Type B pancreatic cell (in vitro differentiated cells): Measurements from ENCODE around the gene ANKS6. TPM values are rescaled to one million over a fixed set of nuclear protein-coding genes. Genes with fewer than 3 reads are reported as not detected.

Experiments used
- DNase-seq: peaks from one replicate; pipeline ENCODE4 v3.0.0; 2021; ENCODE audit warnings: mixed read lengths; ENCODE audit not compliant: unreplicated experiment; ENCODE audit errors: extremely low spot score
- H3K27ac Mint-ChIP-seq: 2 replicates; pipeline ENCODE4 v1.8.0; 2021; ENCODE audit warnings: mild to moderate bottlenecking, mixed read lengths
- H3K27me3 Mint-ChIP-seq: 2 replicates; pipeline ENCODE4 v1.8.0; 2021; ENCODE audit warnings: mixed read lengths
- H3K36me3 Mint-ChIP-seq: 2 replicates; pipeline ENCODE4 v1.8.0; 2021; ENCODE audit warnings: mixed read lengths
- H3K4me1 Mint-ChIP-seq: one replicate; pipeline ENCODE4 v1.8.0; 2021; ENCODE audit warnings: mixed read lengths; ENCODE audit not compliant: unreplicated experiment
- H3K4me3 Mint-ChIP-seq: 2 replicates; pipeline ENCODE4 v1.8.0; 2021; ENCODE audit warnings: mild to moderate bottlenecking, mixed read lengths
- H3K9me3 Mint-ChIP-seq: 2 replicates; pipeline ENCODE4 v1.8.0; 2021; ENCODE audit warnings: mixed read lengths
- CTCF ChIP-seq: fragments of 200-600 bp; sonication (generic); conservative IDR thresholded peaks from 2 replicates; pipeline ENCODE4 v1.5.0; 2021; ENCODE audit warnings: antibody characterized with exemption, mild to moderate bottlenecking
- total RNA-seq: library from RNA; stranded (reverse); gene quantifications from 2 replicates; pipeline ENCODE4 v1.2.1, GENCODE V29; 2021; ENCODE audit warnings: low replicate concordance

The ANKS6 gene
- total RNA-seq, 1 donor from 2014 or later, result 32.2 TPM

DNA sequence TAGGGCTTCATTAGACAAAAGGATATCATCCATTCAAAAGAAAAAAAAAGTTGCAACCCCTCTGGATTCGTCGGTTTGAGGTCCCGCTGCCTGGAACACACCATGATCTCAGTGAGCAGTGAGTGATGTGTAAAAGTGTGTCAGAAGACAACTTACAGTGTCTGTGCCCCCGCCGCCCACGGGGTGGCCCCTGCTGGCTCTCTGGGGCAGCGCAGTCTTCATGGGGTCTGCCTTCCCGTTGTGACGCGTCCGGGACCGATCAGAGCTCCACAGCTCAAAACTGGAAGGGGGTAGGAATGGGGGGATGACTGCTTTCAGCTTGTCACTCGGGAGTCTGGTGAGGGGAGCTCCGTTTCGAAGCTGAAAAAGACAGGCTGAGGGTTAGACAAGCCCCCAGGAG, 22.6 kb downstream of the ANKS6 start:
- Mint-ChIP-seq H3K9me3 (no peaks in the 10 kb centered on the region), H3K4me1 (peaks cover 3% of the 10 kb centered on the region), H3K27ac (no peak overlapping the region), H3K36me3 (peaks cover 35% of the 10 kb centered on the region), H3K27me3 (no peaks in the 10 kb centered on the region), H3K4me3 (no peak overlapping the region)
- TF ChIP-seq CTCF, result no peak
- no peak for DNase-seq

- Mint-ChIP-seq H3K4me1 (no peaks in the 10 kb centered on the region), H3K27ac (no peak overlapping the region), H3K27me3 (no peaks in the 10 kb centered on the region), H3K4me3 (no peak overlapping the region), H3K9me3 (no peaks in the 10 kb centered on the region), H3K36me3 (peaks cover 35% of the 10 kb centered on the region)
- no peak for TF ChIP-seq CTCF
- DNase-seq, result no peak
These were observed 23.8 kb downstream of the ANKS6 start for GRCh38 chr9:98772364-98773155.

GRCh38 chr9:98771209-98771874, 25.0 kb downstream of the ANKS6 start:
- no peak overlapping the region for H3K4me3 Mint-ChIP-seq
- no peaks in the 10 kb centered on the region for H3K27me3 Mint-ChIP-seq
- no peaks in the 10 kb centered on the region for H3K4me1 Mint-ChIP-seq
- no peak for TF ChIP-seq CTCF
- no peaks in the 10 kb centered on the region for H3K9me3 Mint-ChIP-seq
- DNase-seq, result no peak
- no peak overlapping the region for H3K27ac Mint-ChIP-seq
- peaks cover 35% of the 10 kb centered on the region for H3K36me3 Mint-ChIP-seq

GRCh38 chr9:98770717-98771116, 25.6 kb downstream of the ANKS6 start:
- DNase-seq, result no peak

GRCh38 chr9:98768344-98768743, 28.0 kb downstream of the ANKS6 start:
- Mint-ChIP-seq H3K27ac (no peak overlapping the region), H3K9me3 (no peaks in the 10 kb centered on the region), H3K4me1 (no peaks in the 10 kb centered on the region), H3K27me3 (no peaks in the 10 kb centered on the region), H3K4me3 (no peak overlapping the region), H3K36me3 (peaks cover 56% of the 10 kb centered on the region)
- no peak for DNase-seq
- TF ChIP-seq CTCF, result no peak

More at GRCh38 chr9:98770717-98771116, 25.6 kb downstream of the ANKS6 start:
- H3K27ac Mint-ChIP-seq, result no peak overlapping the region
- no peak for TF ChIP-seq CTCF
- H3K27me3 Mint-ChIP-seq, result no peaks in the 10 kb centered on the region
- H3K36me3 Mint-ChIP-seq, result peaks cover 38% of the 10 kb centered on the region
- H3K4me3 Mint-ChIP-seq, result no peak overlapping the region
- H3K4me1 Mint-ChIP-seq, result no peaks in the 10 kb centered on the region
- no peaks in the 10 kb centered on the region for H3K9me3 Mint-ChIP-seq
